ENCODE results near the gene SETD6.
"Not testable (repeated sequence)": the region's sequence is repeated elsewhere in the genome, so short reads cannot be mapped to it uniquely, and the experiment has no call there.

The SETD6 gene

DNA sequence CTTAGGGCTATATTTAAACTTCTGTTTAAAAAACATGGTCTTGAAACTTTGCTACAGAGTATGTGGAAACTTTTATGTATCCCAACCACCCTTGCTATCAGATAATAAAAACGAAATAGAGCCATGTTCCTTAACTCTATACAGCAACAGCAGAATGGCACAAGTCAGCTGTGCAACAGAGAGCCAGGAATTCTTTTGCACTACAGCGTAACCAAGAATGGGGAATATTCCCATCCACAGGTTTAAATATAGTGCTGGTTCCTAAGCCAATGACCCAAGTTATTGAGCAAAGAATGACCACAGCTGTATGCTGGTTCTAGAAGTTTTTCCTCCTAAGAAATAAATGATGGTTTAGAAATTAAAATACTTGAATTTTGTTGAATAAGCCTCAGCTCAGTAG is 33.1 kb downstream of the SETD6 start:
- DNase-seq: no peak

DNA sequence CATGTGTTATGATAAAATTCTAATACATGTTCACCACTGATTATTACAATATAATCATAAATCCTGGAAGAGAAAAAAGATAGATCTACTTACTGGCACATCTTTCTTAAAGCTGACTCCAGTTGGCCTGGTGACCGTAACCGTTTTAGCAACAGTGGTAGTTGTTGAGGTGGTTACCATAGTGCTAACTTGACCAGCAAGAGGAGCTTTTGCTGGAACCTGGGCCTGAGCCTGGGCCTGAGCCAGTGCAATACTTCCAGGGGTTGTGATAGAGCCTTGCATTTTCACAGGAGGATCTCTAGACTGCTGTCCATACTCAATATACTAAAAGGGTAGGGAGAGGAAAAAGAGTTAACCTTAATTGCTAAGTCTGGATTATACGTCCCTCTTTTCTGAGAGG is 36.2 kb downstream of the SETD6 start:
- no peak for DNase-seq

DNA sequence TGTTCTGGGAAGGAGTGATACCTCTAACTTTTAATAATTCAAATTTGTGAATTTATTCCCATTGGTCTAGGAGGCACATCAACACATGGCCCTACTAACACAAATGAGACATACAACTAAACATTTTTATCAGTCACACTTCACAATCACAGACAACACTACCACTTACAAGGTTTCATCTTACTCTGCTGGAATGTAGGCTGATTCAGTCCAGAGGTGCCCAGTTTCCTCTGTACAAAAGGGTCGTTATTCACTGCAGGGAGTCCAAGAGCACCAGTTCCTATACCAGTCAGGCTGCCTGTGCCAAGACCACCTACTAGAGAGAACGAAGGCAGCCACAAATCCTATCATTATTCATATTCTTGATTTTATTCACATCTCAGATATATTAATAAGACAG is 41.4 kb downstream of the SETD6 start:
- no peak for DNase-seq

DNA sequence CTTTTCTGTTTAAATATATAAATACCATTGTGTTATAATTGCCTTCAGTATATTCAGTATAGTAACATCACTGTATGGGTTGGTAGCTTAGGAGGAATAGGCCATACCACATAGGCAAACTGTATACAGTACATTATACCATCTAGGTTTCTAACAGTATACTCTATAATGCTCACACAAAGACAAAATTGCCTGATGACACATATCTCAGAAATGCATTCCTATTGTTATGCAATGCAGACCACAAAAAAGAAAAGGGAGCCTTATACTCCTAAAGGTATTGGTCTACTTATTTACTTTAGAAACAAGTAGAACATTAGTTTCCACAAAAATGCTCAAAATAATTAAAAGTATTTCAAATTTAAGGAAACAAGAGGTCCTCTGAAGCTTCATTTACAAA is 47.9 kb downstream of the SETD6 start:
- no peak for DNase-seq

DNA sequence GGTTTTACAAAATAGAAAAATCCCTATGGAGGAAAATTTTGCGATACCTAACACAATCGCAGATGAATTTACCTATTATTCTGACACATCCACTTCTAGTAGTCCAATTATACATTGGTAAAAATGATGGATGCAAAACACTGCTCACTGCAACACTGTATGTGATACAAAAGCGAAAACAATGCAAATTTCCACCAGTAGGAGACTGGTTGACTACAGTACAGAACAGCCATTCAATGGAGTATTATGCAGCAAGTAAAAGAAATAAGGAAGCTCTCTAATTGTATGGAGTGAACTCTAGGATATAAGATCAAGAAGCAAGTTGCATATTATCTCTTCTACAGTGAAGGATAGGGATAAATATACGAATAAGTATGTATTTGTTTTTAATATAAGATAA is 48.5 kb downstream of the SETD6 start:
- no peak for DNase-seq

DNA sequence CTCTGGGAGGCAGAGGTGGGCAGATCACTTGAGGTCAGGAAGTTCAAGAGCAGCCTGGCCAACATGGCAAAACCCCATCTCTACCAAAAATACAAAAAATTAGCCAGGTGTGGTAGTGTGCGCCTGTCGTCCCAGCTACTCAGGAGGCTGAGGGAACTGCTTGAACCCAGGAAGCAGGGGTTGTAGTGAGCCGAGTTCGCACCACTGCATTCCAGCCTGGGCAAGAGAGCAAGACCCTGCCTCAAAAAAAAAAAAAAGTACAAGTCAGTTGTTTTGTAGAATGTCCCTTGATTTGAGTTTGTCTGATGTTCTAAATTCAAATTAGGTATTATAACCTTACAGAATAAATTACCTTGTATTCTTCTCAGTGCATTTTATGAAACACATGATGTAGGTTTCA is 50.4 kb downstream of the SETD6 start:
- not testable (repeated sequence) for DNase-seq

All from MV-4-11 (cell line).